Left renal pelvis (tissue), 4 donors: ENCODE data around the gene RAB9A. TPM values are rescaled to one million over a fixed set of nuclear protein-coding genes. Genes with fewer than 3 reads are reported as not detected.
"Not testable (repeated sequence)": the region's sequence is repeated elsewhere in the genome, so short reads cannot be mapped to it uniquely, and the experiment has no call there.

Experiments used
- DNase-seq, 4 donors: peaks; one replicate each; pipeline ENCODE4 v3.0.0-alpha.2; 2013; ENCODE audit warnings: low read depth in 4 of 4, low spot score in 3 of 4
- polyA plus RNA-seq, 4 donors: library from polyadenylated mRNA; unstranded; fragments of 120-200 nt; gene quantifications; one replicate each; pipeline ENCODE4 v1.2.1, GENCODE V29; 2013; ENCODE audit not compliant: insufficient read length in 4 of 4

RAB9A gene
- polyA plus RNA-seq, 4 donors: 24.9 to 33.9 (median 25.6) TPM

GRCh38 chrX:13669246-13669737 is 19.6 kb upstream of the RAB9A start:
- DNase-seq: peak in 1 of 4 donors; percentile 21

- not testable (repeated sequence) for DNase-seq
Measured at GRCh38 chrX:13669755-13670154, 19.2 kb upstream of the RAB9A start.

GRCh38 chrX:13670197-13670596 is 18.7 kb upstream of the RAB9A start:
- no peak for DNase-seq

GRCh38 chrX:13673016-13673415 is 15.9 kb upstream of the RAB9A start:
- DNase-seq: no peak

GRCh38 chrX:13676885-13677284 is 12.0 kb upstream of the RAB9A start:
- no peak for DNase-seq

- DNase-seq: not testable (repeated sequence)
Measured at GRCh38 chrX:13679700-13680099, 9.2 kb upstream of the RAB9A start.

- DNase-seq: no peak
Measured at GRCh38 chrX:13681595-13681994, 7.3 kb upstream of the RAB9A start.

- DNase-seq: no peak
Measured at GRCh38 chrX:13684361-13684760, 4.6 kb upstream of the RAB9A start.

GRCh38 chrX:13685126-13685763 is 3.7 kb upstream of the RAB9A start:
- DNase-seq: no peak

- no peak for DNase-seq
Measured at GRCh38 chrX:13687203-13687602, 1.7 kb upstream of the RAB9A start.

- peak in 1 of 4 donors; percentile 4 for DNase-seq
Measured at GRCh38 chrX:13688384-13688957, 457 bp upstream of the RAB9A start.

GRCh38 chrX:13689741-13690211 is 848 bp downstream of the RAB9A start:
- DNase-seq: peak in 2 of 4 donors; percentile 10 to 14

GRCh38 chrX:13690836-13691235 is 1.9 kb downstream of the RAB9A start:
- DNase-seq: no peak

GRCh38 chrX:13691841-13692371 is 3.0 kb downstream of the RAB9A start:
- DNase-seq: no peak

- no peak for DNase-seq
Measured at GRCh38 chrX:13692771-13693231, 3.9 kb downstream of the RAB9A start.

GRCh38 chrX:13693341-13693961 is 4.5 kb downstream of the RAB9A start:
- no peak for DNase-seq

GRCh38 chrX:13694359-13694758 is 5.4 kb downstream of the RAB9A start:
- DNase-seq: no peak

GRCh38 chrX:13694983-13695382 is 6.1 kb downstream of the RAB9A start:
- DNase-seq: no peak

GRCh38 chrX:13695601-13696115 is 6.7 kb downstream of the RAB9A start:
- no peak for DNase-seq

- no peak for DNase-seq
Measured at GRCh38 chrX:13697455-13697854, 8.5 kb downstream of the RAB9A start.

- no peak for DNase-seq
Measured at GRCh38 chrX:13697976-13698375, 9.0 kb downstream of the RAB9A start.
